OCI-LY7 (cell line): Measurements from ENCODE around the gene CAMK2B. TPM values are rescaled to one million over a fixed set of nuclear protein-coding genes. Genes with fewer than 3 reads are reported as not detected.

Source experiments
- BruUV-seq: library from RNA; stranded (reverse); fragments of 400-500 nt; replicated peaks from 2 replicates; lab custom pipeline; 2021; lab: Mats Ljungman, UMichigan
- CTCF ChIA-PET: fragments of 300-600 bp; sonication (Branson Sonifier 250); formaldehyde crosslinking; loops from one replicate; lab custom pipeline; 2022; ENCODE audit warnings: antibody characterized with exemption; ENCODE audit not compliant: unreplicated experiment; lab: Charles Lee
- POLR2A ChIA-PET: fragments of 300-600 bp; sonication (Branson Sonifier 250); formaldehyde crosslinking; loops from one replicate; lab custom pipeline; 2022; ENCODE audit warnings: antibody characterized with exemption; lab: Charles Lee
- DNase-seq: peaks from one replicate; pipeline ENCODE4 v3.0.0-alpha.2; 2015; ENCODE audit warnings: low spot score
- H2AFZ ChIP-seq: fragments of 200-600 bp; sonication (generic), shearing (Covaris generic); 2 replicates; pipeline ENCODE4 v1.6.1; 2014; ENCODE audit warnings: mild to moderate bottlenecking, antibody characterized with exemption, low read length, moderate library complexity
- H3K27ac ChIP-seq: fragments of 200-600 bp; sonication (generic); 2 replicates; pipeline ENCODE4 v1.5.1; 2014; ENCODE audit warnings: mixed run types, low read depth, mild to moderate bottlenecking, moderate library complexity, low read length, inconsistent platforms; ENCODE audit not compliant: poor library complexity, severe bottlenecking
- H3K36me3 ChIP-seq: fragments of 200-600 bp; sonication (generic); 2 replicates; pipeline ENCODE4 v1.6.1; 2014; ENCODE audit warnings: mild to moderate bottlenecking, antibody characterized with exemption, low read length, moderate library complexity, mixed read lengths; ENCODE audit not compliant: insufficient read depth
- H3K4me1 ChIP-seq: fragments of 200-600 bp; sonication (generic); 2 replicates; pipeline ENCODE4 v1.5.1; 2014; ENCODE audit warnings: mild to moderate bottlenecking, low read length; ENCODE audit not compliant: insufficient read depth, poor library complexity, severe bottlenecking
- H3K4me2 ChIP-seq: fragments of 200-600 bp; sonication (generic); 2 replicates; pipeline ENCODE4 v1.6.1; 2014; ENCODE audit warnings: mild to moderate bottlenecking, low read length
- H3K4me3 ChIP-seq: fragments of 200-600 bp; sonication (generic); 2 replicates; pipeline ENCODE4 v1.5.1; 2014; ENCODE audit warnings: mild to moderate bottlenecking, low read depth, low read length; ENCODE audit not compliant: poor library complexity, severe bottlenecking
- H3K79me2 ChIP-seq: fragments of 200-600 bp; sonication (generic); 2 replicates; pipeline ENCODE4 v1.6.1; 2016; ENCODE audit warnings: low read depth, mild to moderate bottlenecking, low read length, moderate library complexity, mixed read lengths; ENCODE audit not compliant: insufficient read depth
- H3K9me2 ChIP-seq: fragments of 200-600 bp; sonication (generic); 2 replicates; pipeline ENCODE4 v1.6.1; 2016; ENCODE audit warnings: mild to moderate bottlenecking, low read length, mixed read lengths; ENCODE audit not compliant: insufficient read depth
- H3K9me3 ChIP-seq: fragments of 200-600 bp; sonication (generic); 2 replicates; pipeline ENCODE4 v1.6.1; 2014; ENCODE audit warnings: mild to moderate bottlenecking, mixed run types, low read length, mixed read lengths
- H4K20me1 ChIP-seq: fragments of 200-600 bp; sonication (generic); 2 replicates; pipeline ENCODE4 v1.6.1; 2014; ENCODE audit warnings: mild to moderate bottlenecking, antibody characterized with exemption, low read length, moderate library complexity, mixed read lengths; ENCODE audit not compliant: insufficient read depth
- EZH2phosphoT487 ChIP-seq: fragments of 200-600 bp; sonication (generic); IDR thresholded peaks from 2 replicates; pipeline ENCODE4 v1.6.1; 2018; ENCODE audit warnings: low read depth, borderline replicate concordance, mild to moderate bottlenecking, mixed run types, antibody characterized with exemption, low read length, moderate library complexity, mixed read lengths
- intact Hi-C: fragments of 100-400 bp; cut with micrococcal nuclease; formaldehyde crosslinking; loops from one replicate; pipeline ENCODE4 v1.10.0; 2022; ENCODE audit not compliant: unreplicated experiment
- total RNA-seq, 2 experiments: library from RNA; depleted of rRNA in 1 of 2; stranded (reverse); fragments of >200 nt in 1 of 2; shearing (Covaris generic) in 1 of 2; gene quantifications; 2 replicates each; pipeline ENCODE4 v1.2.3, GENCODE V29; 2014 to 2022
- TF ChIP-seq, protein P1 (sequence below): fragments of 200-600 bp; sonication (generic); conservative IDR thresholded peaks from 2 replicates; pipeline ENCODE4 v1.5.1; 2014; ENCODE audit warnings: mild to moderate bottlenecking, antibody characterized with exemption, low read length, moderate library complexity, mixed read lengths

CAMK2B gene
- total RNA-seq, 2 experiments from 2014 or later, result 0.66 to 1.1 TPM

DNA sequence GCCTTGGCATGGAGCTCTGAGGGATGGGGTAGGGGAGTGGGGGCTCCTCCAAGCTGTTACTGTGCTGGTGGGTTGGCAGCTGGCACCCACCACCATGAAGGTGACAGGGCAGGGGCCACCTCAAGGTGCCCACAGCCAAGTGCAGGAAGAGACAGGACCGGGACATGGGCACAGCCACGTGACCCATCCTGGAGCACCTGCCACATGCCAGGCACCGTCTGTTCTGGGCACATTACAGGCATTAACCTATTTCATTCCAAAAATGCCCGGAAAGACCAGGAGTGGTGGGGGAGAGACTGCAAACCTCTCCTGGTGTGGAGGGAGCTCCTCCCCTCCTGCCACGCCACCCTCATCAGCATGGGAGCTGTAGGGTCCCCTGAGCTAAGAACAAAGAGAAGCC lies 56.7 kb downstream of the CAMK2B start:
- Histone ChIP-seq H3K9me2 (no peaks in the 10 kb centered on the region), H4K20me1 (no peaks in the 10 kb centered on the region), H3K4me2 (no peak overlapping the region), H2AFZ (no peak overlapping the region), H3K4me3 (no peak overlapping the region), H3K4me1 (no peaks in the 10 kb centered on the region), H3K27ac (no peak overlapping the region), H3K9me3 (no peaks in the 10 kb centered on the region), H3K79me2 (no peaks in the 10 kb centered on the region), H3K36me3 (no peaks in the 10 kb centered on the region)
- intact Hi-C loops, result no loop called here
- DNase-seq, result no peak
- CTCF ChIA-PET, result no interaction called here
- BruUV-seq, result no TSS peak
- POLR2A ChIA-PET, result no interaction called here
- no peak for TF ChIP-seq EZH2phosphoT487
- TF ChIP-seq, protein P1, sequence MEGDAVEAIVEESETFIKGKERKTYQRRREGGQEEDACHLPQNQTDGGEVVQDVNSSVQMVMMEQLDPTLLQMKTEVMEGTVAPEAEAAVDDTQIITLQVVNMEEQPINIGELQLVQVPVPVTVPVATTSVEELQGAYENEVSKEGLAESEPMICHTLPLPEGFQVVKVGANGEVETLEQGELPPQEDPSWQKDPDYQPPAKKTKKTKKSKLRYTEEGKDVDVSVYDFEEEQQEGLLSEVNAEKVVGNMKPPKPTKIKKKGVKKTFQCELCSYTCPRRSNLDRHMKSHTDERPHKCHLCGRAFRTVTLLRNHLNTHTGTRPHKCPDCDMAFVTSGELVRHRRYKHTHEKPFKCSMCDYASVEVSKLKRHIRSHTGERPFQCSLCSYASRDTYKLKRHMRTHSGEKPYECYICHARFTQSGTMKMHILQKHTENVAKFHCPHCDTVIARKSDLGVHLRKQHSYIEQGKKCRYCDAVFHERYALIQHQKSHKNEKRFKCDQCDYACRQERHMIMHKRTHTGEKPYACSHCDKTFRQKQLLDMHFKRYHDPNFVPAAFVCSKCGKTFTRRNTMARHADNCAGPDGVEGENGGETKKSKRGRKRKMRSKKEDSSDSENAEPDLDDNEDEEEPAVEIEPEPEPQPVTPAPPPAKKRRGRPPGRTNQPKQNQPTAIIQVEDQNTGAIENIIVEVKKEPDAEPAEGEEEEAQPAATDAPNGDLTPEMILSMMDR, result no peak

DNA sequence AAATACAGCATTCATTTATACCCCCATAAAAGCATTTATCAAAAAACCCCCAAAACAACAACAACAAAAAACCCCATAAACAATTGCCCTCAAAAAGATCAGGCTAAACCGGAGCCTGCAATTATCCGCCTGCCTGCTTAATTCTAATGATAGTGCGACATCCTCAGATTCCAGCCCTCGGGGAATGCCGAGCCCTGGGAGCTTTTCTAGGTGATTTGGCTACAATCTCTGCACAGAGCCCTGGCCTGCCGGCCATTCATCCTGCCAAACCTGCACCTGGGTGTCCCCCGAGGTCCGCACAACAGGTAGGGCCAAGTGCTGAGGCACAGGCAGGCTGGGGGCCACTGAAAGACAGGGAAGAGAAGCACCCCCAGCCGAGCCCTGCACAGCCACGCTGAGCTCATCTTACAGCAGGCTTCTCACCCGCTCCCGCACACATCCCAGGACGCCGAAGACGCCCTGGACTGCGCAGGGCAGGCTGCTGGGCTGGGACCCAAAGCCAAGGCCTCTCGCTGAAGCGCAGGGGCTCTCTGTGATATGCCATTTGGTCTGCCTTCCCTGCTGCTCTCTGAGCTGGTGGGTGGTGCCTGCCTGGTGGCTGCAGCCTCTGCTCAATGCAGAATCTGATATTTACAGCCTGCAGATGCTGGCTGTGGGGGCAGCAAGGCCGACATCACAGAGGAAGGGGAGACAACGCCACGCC lies 57.5 kb downstream of the CAMK2B start:
- Histone ChIP-seq H3K9me2 (no peaks in the 10 kb centered on the region), H3K4me2 (no peak overlapping the region), H3K4me1 (no peaks in the 10 kb centered on the region), H3K9me3 (no peaks in the 10 kb centered on the region), H2AFZ (no peak overlapping the region), H3K4me3 (no peak overlapping the region), H3K27ac (no peak overlapping the region), H3K79me2 (no peaks in the 10 kb centered on the region), H4K20me1 (no peaks in the 10 kb centered on the region), H3K36me3 (no peaks in the 10 kb centered on the region)
- no TSS peak for BruUV-seq
- ChIA-PET POLR2A (no interaction called here), CTCF (no interaction called here)
- no peak for DNase-seq
- no peak for TF ChIP-seq EZH2phosphoT487
- TF ChIP-seq, protein P1, result no peak
- intact Hi-C loops, result no loop called here

DNA sequence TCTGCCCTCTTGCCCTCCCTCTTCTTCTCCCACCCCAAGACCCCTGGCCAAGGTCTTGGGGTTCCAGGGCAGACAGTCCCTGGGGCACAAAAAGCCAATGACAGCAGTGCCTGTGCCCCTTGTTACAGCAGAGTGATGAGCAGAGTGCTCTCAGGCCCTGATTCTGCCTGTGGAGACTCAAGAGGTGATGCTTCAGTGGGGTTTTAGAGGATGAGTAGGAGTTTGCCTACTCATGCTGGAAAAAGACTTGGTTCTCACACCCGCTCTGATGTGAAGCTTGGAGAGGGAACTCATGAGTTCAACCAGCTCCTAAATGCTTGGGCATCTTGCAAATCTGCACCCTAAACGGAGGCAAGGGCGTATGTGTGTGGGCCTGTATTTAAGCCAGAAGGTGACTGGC lies 58.2 kb downstream of the CAMK2B start:
- H4K20me1 ChIP-seq, result no peaks in the 10 kb centered on the region
- no peak overlapping the region for H2AFZ ChIP-seq
- DNase-seq, result no peak
- intact Hi-C loops, result no loop called here
- H3K9me3 ChIP-seq, result no peaks in the 10 kb centered on the region
- TF ChIP-seq, protein P1, result no peak
- no peak for TF ChIP-seq EZH2phosphoT487
- no TSS peak for BruUV-seq
- H3K9me2 ChIP-seq, result no peaks in the 10 kb centered on the region
- ChIA-PET CTCF (no interaction called here), POLR2A (no interaction called here)
- H3K36me3 ChIP-seq, result no peaks in the 10 kb centered on the region
- no peak overlapping the region for H3K4me3 ChIP-seq
- no peak overlapping the region for H3K4me2 ChIP-seq
- H3K4me1 ChIP-seq, result no peaks in the 10 kb centered on the region
- H3K79me2 ChIP-seq, result no peaks in the 10 kb centered on the region
- no peak overlapping the region for H3K27ac ChIP-seq
